ENCODE results near the gene IQCB1. TPM values are rescaled to one million over a fixed set of nuclear protein-coding genes. Genes with fewer than 3 reads are reported as not detected.

Gene IQCB1
- total and polyA plus RNA-seq, 2 of the 8 experiments (the other 6 are each of a cell fraction or from before 2014, with no cell fraction given) = 21.7 to 31.2 TPM

- no peak for TF ChIP-seq ZNF274 (IDR thresholded peaks at IDR 0.05; ENCODE audit: borderline replicate concordance, extremely low read depth, low read length)
- no peak for TF ChIP-seq SP1 (IDR thresholded peaks at IDR 0.05; ENCODE audit: low read depth, low read length)
Measured at GRCh38 chr3:121869736-121870135, 34.9 kb upstream of the IQCB1 start (continued).
